Testis (tissue), 3 donors: ENCODE results near the gene CCSER2. TPM values are rescaled to one million over a fixed set of nuclear protein-coding genes. Genes with fewer than 3 reads are reported as not detected.

Experiments used
- DNase-seq: peaks from one replicate; pipeline ENCODE4 v3.0.0-alpha.2; 2019
- H3K27ac ChIP-seq, 2 donors: fragments of 200-600 bp; sonication (generic); one replicate each; pipeline ENCODE4 v1.5.1; 2019
- H3K27me3 ChIP-seq: fragments of 200-600 bp; sonication (generic); one replicate; pipeline ENCODE4 v1.5.1; 2019
- H3K36me3 ChIP-seq: fragments of 200-600 bp; sonication (generic); one replicate; pipeline ENCODE4 v1.5.1; 2017; ENCODE audit warnings: low read depth; ENCODE audit errors: missing control alignments
- H3K4me1 ChIP-seq: fragments of 200-600 bp; sonication (generic); one replicate; pipeline ENCODE4 v1.5.1; 2019
- H3K4me3 ChIP-seq, 2 donors: fragments of 200-600 bp; sonication (generic); one replicate each; pipeline ENCODE4 v1.5.1; 2017 to 2019
- H3K9me3 ChIP-seq: fragments of 200-600 bp; sonication (generic); one replicate; pipeline ENCODE4 v1.5.1; 2017
- POLR2A ChIP-seq: fragments of 450-650 bp; IDR thresholded peaks from one replicate; pipeline ENCODE4 v1.6.1; 2017; ENCODE audit warnings: antibody characterized with exemption, mild to moderate bottlenecking, moderate library complexity
- WGBS, 2 donors: methylation state at CpG; one replicate each; pipeline ENCODE4 v1.1.5; 2018; 5-methylcytosine and 5-hydroxymethylcytosine counted together
- intact Hi-C: fragments of 100-400 bp; cut with DNase I; formaldehyde crosslinking; loops from one replicate; pipeline ENCODE4 v1.15.1; 2023; ENCODE audit warnings: low total_unique reads
- polyA plus RNA-seq: library from polyadenylated mRNA; stranded (reverse); fragments of 350-450 nt; fragmentation: Illumina TruSeq; extraction: RNeasy Lipid Tissue Mini Kit (QIAGEN cat#74804); gene quantifications from one replicate; pipeline ENCODE4 v1.2.3, GENCODE V29; 2014; ENCODE audit warnings: low read depth, low replicate concordance; ENCODE audit not compliant: insufficient read depth
- total RNA-seq, 2 donors: library from RNA; depleted of rRNA; stranded (reverse); fragments of >200 nt; gene quantifications; one replicate each; pipeline ENCODE4 v1.2.3, GENCODE V29; 2016
- TF ChIP-seq, protein P1 (sequence below), 3 experiments: fragments of 450-650 bp in 2 of 3; fragments of 200-600 bp in 1 of 3; sonication (generic) in 1 of 3; IDR thresholded peaks; one replicate each; pipeline ENCODE4 v1.5.1; 2016 to 2019; ENCODE audit warnings: antibody characterized with exemption in 3 of 3, mild to moderate bottlenecking in 2 of 3, moderate library complexity in 1 of 3

CCSER2 gene
- total and polyA plus RNA-seq, 3 donors from 2014 or later, result 65.4 to 148 (median 146) TPM

GRCh38 chr10:84395581-84395980 is 67.2 kb downstream of the CCSER2 start:
- Histone ChIP-seq H3K4me1 (no peaks in the 10 kb centered on the region), H3K27me3 (no peaks in the 10 kb centered on the region), H3K4me3 (no peak overlapping the region), H3K27ac (no peak overlapping the region), H3K9me3 (no peaks in the 10 kb centered on the region), H3K36me3 (no peaks in the 10 kb centered on the region)
- 91 to 100% methylated on average over 2 of the region's 2 CpGs for WGBS, 2 donors
- no peak for DNase-seq
- intact Hi-C loops, result no loop called here
- TF ChIP-seq, protein P1, sequence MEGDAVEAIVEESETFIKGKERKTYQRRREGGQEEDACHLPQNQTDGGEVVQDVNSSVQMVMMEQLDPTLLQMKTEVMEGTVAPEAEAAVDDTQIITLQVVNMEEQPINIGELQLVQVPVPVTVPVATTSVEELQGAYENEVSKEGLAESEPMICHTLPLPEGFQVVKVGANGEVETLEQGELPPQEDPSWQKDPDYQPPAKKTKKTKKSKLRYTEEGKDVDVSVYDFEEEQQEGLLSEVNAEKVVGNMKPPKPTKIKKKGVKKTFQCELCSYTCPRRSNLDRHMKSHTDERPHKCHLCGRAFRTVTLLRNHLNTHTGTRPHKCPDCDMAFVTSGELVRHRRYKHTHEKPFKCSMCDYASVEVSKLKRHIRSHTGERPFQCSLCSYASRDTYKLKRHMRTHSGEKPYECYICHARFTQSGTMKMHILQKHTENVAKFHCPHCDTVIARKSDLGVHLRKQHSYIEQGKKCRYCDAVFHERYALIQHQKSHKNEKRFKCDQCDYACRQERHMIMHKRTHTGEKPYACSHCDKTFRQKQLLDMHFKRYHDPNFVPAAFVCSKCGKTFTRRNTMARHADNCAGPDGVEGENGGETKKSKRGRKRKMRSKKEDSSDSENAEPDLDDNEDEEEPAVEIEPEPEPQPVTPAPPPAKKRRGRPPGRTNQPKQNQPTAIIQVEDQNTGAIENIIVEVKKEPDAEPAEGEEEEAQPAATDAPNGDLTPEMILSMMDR (IDR thresholded peaks at IDR 0.05), result no peak
- no peak for TF ChIP-seq POLR2A

GRCh38 chr10:84397735-84398144 is 69.4 kb downstream of the CCSER2 start:
- no peak for DNase-seq
- Histone ChIP-seq H3K27ac (no peak overlapping the region), H3K4me3 (no peak overlapping the region)

DNA sequence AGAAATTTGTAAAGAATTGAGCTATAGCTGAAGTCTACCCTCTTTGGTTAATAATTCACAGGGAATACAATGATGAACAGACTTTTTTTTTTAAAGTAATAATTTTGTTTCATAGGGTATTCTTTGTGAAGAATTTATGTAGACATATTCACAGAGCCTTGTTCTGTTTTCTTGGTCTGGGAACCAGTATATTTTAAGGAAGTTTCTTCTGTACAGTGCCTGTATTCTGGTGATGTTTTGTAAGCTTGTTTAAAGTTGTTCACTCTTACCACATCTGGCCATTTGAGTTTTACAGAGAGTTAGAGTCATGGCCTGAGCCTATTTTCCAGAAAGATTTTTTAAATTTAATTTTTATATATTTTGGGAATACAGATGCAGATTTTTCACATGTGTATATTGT is 70.3 kb downstream of the CCSER2 start:
- H3K27me3 ChIP-seq, result no peaks in the 10 kb centered on the region
- intact Hi-C loops, result no loop called here
- H3K27ac ChIP-seq, result no peak overlapping the region
- TF ChIP-seq, protein P1 (IDR thresholded peaks at IDR 0.05), result no peak
- no peak for TF ChIP-seq POLR2A
- no peaks in the 10 kb centered on the region for H3K4me1 ChIP-seq
- no peaks in the 10 kb centered on the region for H3K36me3 ChIP-seq
- no peak for DNase-seq
- no peak overlapping the region for H3K4me3 ChIP-seq
- H3K9me3 ChIP-seq, result no peaks in the 10 kb centered on the region

More at GRCh38 chr10:84397735-84398144, 69.4 kb downstream of the CCSER2 start:
- WGBS, 2 donors, result 45 to 60% methylated on average over 2 of the region's 2 CpGs
- no peaks in the 10 kb centered on the region for H3K4me1 ChIP-seq
- H3K9me3 ChIP-seq, result no peaks in the 10 kb centered on the region
- TF ChIP-seq POLR2A, result no peak
- TF ChIP-seq, protein P1 (IDR thresholded peaks at IDR 0.05), result no peak
- intact Hi-C loops, result no loop called here
- no peaks in the 10 kb centered on the region for H3K36me3 ChIP-seq
- H3K27me3 ChIP-seq, result no peaks in the 10 kb centered on the region

- no peak overlapping the region for H3K27ac ChIP-seq
- H3K4me1 ChIP-seq, result no peaks in the 10 kb centered on the region
- H3K4me3 ChIP-seq, result no peak overlapping the region
- H3K36me3 ChIP-seq, result no peaks in the 10 kb centered on the region
- no peak for DNase-seq
- no peaks in the 10 kb centered on the region for H3K9me3 ChIP-seq
- TF ChIP-seq, protein P1 (IDR thresholded peaks at IDR 0.05), result no peak
- no peak for TF ChIP-seq POLR2A
- H3K27me3 ChIP-seq, result no peaks in the 10 kb centered on the region
- intact Hi-C loops, result no loop called here
- 93 to 96% methylated on average over 6 of the region's 6 CpGs for WGBS, 2 donors
Measured at GRCh38 chr10:84401854-84402611, 73.6 kb downstream of the CCSER2 start.

GRCh38 chr10:84404783-84405182 is 76.4 kb downstream of the CCSER2 start:
- no peaks in the 10 kb centered on the region for H3K36me3 ChIP-seq
- WGBS, 2 donors, result 93 to 96% methylated on average over 1 of the region's 1 CpG
- H3K9me3 ChIP-seq, result no peaks in the 10 kb centered on the region
- no peak for DNase-seq
- no peaks in the 10 kb centered on the region for H3K4me1 ChIP-seq
- no peak overlapping the region for H3K4me3 ChIP-seq
- intact Hi-C loops, result no loop called here
- no peaks in the 10 kb centered on the region for H3K27me3 ChIP-seq
- TF ChIP-seq POLR2A, result no peak
- TF ChIP-seq, protein P1 (IDR thresholded peaks at IDR 0.05), result no peak
- no peak overlapping the region for H3K27ac ChIP-seq
